ENCODE measurements around the gene TSPAN18. TPM values are rescaled to one million over a fixed set of nuclear protein-coding genes. Genes with fewer than 3 reads are reported as not detected.

Gene TSPAN18
- total RNA-seq, 1 donor from 2014 or later: 45.5 TPM

- ATAC-seq (no peak), DNase-seq (ENCODE audit: low spot score) (no peak)
- intact Hi-C loops (cut with DNase I): loop anchor here (5.0 kb wide), 2 partner anchors 288 to 353 kb away; no protein-coding TSS in a partner anchor
These were observed 183.8 kb downstream of the TSPAN18 start for GRCh38 chr11:44910591-44910990.

DNA sequence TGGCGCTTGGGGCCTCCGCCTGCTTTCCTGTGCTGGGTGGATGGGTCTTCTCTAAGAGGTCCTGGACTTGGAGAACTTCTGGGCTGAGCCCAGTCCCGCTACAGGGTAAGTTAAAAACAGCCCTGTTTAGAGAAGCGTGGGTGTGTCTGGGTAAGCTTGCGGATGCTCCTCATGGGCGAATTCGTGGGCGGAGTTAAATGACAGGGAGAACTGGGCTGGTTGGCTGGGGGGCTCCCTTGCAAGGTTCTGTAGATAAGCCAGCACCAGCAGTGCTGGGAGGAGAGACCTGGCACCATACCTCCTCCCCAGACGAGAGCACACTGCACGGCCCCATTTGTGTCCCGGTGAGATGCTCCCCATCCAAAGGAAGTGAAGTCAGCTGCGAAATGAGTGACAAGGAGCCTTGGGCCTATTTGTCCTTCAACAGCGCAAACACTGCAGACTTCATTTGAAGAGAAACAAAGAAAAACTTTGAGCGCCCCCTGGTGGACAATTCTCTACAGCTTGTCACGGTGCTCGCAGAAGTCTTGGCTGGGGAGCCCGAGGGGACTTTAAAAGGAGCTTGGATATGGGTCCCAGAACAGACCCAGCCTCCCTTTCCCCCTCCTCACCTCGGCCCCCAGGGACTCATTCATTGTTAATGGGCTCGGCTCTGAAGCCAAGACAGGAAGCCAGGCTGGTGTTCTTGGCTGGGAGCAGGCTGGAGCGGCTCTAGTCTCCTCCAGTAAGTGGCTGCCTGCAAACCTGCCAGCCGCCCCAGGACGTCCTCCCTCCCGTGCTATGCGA is 184.5 kb downstream of the TSPAN18 start:
- intact Hi-C loops (cut with DNase I): loop anchor here (5.0 kb wide), 2 partner anchors 289 to 354 kb away; no protein-coding TSS in a partner anchor
- ATAC-seq: peak; percentile 90
- DNase-seq (ENCODE audit: low spot score): peak; percentile 95

DNA sequence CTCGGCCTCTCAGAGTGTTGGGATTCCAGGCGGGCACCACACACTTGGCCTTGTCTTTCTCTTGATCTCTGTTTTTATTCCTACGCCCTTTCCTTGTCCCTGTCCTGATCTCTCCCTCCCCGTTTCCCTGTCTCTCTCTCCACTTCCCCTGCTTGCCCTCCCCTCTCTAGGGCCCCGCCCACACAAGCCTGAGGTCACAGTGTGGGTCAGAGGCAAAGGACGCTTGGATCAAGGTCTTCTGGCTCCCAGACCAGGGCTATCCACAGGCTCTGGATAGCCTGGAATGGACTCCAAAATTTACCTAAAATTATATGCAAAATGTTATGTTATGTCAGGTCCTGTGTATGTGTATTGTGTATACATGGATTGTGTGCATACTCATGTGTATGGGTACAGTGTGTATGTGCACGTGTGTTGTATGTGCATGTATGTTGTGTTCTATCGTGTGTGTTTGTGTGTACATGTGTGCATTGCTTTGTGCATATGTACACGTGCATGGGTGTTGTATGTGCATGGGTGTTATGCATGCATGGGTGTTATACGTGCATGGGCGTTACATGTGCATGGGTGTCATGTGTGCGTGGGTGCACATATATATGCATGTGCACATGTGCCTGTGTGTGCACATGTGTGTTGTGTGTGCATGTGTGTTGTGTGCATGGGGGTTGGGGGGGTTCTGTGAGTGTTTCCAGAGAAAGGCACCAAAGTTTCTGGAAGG is 185.7 kb downstream of the TSPAN18 start:
- ATAC-seq: peak; percentile 45
- DNase-seq (ENCODE audit: low spot score): no peak
- intact Hi-C loops (cut with DNase I): loop anchor here (5.0 kb wide), 2 partner anchors 290 to 355 kb away; no protein-coding TSS in a partner anchor

DNA sequence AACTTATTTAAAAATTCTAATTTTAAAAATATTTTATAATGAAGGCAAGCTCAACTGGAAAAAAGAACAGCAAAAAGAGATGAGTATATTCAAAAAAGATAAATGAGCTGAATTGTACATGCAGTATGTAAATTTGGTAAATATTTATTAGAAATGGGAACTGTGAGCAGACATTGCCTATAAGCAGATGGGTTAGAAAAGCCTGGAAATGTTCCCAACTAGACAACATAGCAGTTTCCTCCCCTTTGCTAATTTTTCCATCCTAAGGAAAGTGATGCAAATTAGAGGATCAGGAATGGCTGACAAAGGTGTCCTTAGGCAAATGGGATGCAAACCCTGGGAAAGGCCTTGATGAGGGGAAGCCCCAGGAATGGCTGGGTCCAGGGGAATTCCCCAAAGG is 186.7 kb downstream of the TSPAN18 start:
- intact Hi-C loops (cut with DNase I): loop anchor here (5.0 kb wide), 2 partner anchors 291 to 356 kb away; no protein-coding TSS in a partner anchor
- ATAC-seq: no peak
- no peak for DNase-seq (ENCODE audit: low spot score)

DNA sequence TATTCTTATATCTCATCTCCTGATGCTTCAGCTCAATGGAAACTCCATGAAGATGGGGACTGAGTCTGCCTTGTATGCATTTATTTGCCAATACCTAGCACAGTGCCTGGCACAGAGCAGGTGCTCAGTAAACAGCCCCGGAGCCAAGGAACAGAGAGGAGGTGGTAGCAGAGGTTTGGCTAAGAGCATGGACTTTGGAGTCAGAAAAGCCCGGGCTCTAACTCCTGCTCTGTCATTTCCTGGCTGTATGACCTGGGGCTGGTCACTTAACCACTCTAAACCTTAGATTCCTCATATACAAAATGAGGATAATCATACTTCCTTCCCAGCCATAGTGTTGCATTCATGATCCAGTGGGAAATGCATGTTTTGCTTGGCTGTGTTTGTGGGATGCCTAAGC is 187.3 kb downstream of the TSPAN18 start:
- no peak for DNase-seq (ENCODE audit: low spot score)
- no peak for ATAC-seq
- intact Hi-C loops (cut with DNase I): loop anchor here (5.0 kb wide), 2 partner anchors 292 to 357 kb away; no protein-coding TSS in a partner anchor

DNA sequence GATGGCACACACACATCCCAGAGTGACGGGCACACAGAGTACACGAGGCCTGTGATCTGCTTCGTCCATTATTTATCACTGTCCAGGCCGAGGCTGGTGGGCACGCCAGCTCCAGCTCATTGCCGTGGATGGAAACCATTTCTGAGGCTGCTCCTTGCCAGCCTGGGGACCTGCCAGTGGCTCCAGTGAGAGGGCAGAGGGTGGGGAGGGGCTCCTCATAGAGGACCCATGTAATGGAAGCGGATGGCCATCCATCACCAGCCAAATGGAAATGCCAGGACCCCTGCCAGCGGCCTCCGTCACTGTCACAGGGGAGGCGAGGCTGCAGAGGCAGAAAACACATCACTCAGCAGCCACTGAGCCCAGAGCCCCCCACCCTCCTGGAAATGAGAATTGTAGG is 188.2 kb downstream of the TSPAN18 start:
- no peak for ATAC-seq
- intact Hi-C loops (cut with DNase I): no loop called here
- no peak for DNase-seq (ENCODE audit: low spot score)

GRCh38 chr11:44915621-44916020 is 188.9 kb downstream of the TSPAN18 start:
- no peak for ATAC-seq
- no peak for DNase-seq (ENCODE audit: low spot score)
- intact Hi-C loops (cut with DNase I): no loop called here

GRCh38 chr11:44916331-44916730 is 189.6 kb downstream of the TSPAN18 start:
- DNase-seq (ENCODE audit: low spot score): no peak
- intact Hi-C loops (cut with DNase I): no loop called here
- no peak for ATAC-seq

GRCh38 chr11:44916801-44917385 is 190.1 kb downstream of the TSPAN18 start:
- intact Hi-C loops (cut with DNase I): no loop called here
- ATAC-seq (no peak), DNase-seq (ENCODE audit: low spot score) (no peak)

DNA sequence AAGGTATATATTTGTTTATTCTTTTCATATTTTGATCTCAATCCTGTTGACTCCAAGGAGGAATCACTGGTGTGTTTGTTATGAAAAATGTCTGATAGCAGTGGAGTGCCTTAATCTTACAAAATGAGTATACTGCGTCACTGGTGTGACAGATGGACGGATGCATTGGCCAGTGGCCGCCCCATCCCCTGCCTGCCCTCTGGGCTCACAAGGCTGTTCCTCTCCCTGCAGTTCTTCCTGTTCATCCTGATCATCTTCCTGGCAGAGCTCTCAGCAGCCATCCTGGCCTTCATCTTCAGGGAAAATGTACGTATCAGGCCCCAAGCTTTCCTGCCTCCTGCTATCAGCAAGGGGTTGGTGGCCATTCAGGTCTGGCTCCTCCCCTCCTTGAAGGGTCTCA is 191.0 kb downstream of the TSPAN18 start:
- DNase-seq (ENCODE audit: low spot score) (no peak), ATAC-seq (no peak)
- intact Hi-C loops (cut with DNase I): no loop called here

DNA sequence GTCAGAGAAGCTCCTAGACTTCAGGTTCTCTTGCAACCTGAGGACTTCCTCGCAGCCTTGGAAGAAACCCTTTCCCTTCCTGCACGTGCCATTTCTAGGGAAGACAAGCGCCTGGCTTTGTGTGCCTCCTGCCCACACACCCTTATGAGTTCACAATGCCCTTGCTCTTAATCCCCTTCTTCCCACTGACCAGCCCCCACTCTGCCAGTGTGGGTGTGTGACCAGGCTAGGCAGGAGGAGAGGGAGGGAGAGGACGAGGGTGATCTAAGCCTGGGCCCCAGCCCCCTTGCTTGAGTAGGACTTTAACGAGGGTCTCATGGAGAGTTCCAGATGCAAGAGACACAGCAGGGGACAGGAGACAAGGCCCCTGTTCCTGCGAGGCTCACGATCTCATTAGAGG is 193.7 kb downstream of the TSPAN18 start:
- intact Hi-C loops (cut with DNase I): no loop called here
- ATAC-seq: no peak
- DNase-seq (ENCODE audit: low spot score): no peak

- no peak for ATAC-seq
- intact Hi-C loops (cut with DNase I): no loop called here
- no peak for DNase-seq (ENCODE audit: low spot score)
These were observed 196.4 kb downstream of the TSPAN18 start for GRCh38 chr11:44923115-44923514.

- ATAC-seq: no peak
- DNase-seq (ENCODE audit: low spot score): no peak
- intact Hi-C loops (cut with DNase I): no loop called here
These were observed 197.0 kb downstream of the TSPAN18 start for GRCh38 chr11:44923806-44924205.

- ATAC-seq (peak; percentile 46), DNase-seq (ENCODE audit: low spot score) (no peak)
- intact Hi-C loops (cut with DNase I): no loop called here
These were observed 199.3 kb downstream of the TSPAN18 start for GRCh38 chr11:44926036-44926435.

DNA sequence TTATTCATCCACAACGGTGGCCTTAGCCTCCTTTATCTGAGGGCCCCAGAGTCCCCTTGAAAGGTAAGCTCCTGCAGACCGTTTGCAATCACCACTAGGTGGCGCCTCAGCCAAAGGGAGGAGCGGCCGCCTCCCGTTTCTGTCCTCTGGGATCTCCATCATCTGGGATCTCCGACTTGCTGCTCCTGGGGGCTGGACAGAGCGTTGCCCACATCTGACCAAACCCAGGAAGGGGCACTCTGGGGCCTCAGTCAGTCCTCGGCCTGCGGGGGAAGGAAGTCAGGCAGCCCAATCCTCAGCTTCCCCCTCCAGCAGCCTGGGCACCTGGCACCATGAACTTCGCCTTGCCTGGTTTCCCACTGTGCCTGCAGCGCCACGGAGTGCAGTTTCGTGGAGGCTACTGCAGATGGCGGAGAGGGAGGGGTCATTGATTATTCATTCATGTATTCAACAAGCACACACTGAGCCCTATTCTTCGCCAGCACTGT is 200.5 kb downstream of the TSPAN18 start:
- DNase-seq (ENCODE audit: low spot score): peak; percentile 81
- peak; percentile 50 for ATAC-seq
- intact Hi-C loops (cut with DNase I): no loop called here

DNA sequence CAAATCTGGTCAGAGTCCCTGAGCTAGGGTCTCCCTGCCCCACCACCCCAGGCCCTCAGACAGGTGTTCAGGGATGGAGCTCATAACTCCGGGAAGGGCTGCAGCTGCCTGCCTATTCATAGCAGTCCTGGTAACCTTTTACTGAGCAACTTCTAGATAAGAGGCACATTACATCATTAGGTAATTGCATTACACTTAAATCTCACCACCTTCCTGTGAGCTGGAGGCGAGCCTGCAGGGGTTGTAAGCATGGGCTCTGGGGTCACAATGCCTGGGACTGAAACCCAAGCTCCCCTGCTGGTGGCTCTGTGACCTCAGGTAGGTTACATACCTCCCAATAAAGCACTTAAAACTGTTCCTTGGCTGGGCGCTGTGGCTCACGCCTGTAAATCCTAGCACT is 201.4 kb downstream of the TSPAN18 start:
- ATAC-seq (no peak), DNase-seq (ENCODE audit: low spot score) (no peak)
- intact Hi-C loops (cut with DNase I): no loop called here

DNA sequence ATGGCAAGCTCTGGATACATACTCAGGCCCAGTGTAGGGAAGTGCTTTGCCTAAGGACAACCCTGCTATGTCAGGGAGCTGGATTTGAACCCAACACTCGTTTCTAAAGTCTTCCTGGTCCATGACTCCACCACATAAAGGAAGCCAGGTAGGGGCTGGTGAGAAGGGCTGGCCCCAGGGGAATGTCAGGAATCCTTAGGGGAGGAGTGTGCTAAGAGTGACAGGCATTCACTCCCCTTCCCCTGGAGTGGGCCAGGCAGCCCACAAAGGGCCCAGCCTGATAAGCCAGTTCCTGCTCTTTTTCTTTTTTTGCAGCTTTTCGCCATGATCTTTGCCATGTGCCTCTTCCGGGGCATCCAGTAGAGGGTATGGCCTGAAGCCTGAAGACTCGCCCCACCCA is 202.1 kb downstream of the TSPAN18 start:
- intact Hi-C loops (cut with DNase I): no loop called here
- DNase-seq (ENCODE audit: low spot score): no peak
- no peak for ATAC-seq

- intact Hi-C loops (cut with DNase I): loop anchor here (10.0 kb wide), 1 partner anchor 364 kb away; no protein-coding TSS in a partner anchor
- ATAC-seq (no peak), DNase-seq (ENCODE audit: low spot score) (no peak)
These were observed 204.0 kb downstream of the TSPAN18 start for GRCh38 chr11:44930588-44931302.

DNA sequence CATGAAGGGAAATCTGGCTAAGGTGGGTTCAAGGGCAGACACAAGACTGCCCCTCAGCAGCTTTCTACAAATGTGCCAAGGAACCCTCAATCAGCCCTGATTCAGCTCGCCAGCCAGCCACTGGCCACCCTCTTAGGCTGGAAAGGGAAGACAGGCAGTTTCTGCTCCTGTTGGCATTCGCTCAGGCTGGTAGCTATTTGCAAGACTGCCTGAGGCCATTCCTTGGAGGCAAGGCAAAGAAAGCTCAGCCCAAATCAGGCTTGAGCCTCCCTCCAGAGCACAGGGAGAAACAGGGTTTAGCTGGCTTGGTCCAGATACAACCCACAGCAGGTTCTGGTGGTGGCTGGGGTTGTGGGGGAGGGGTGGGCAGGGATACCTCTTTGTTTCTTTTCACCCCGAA is 204.7 kb downstream of the TSPAN18 start:
- intact Hi-C loops (cut with DNase I): loop anchor here (10.0 kb wide), 1 partner anchor 363 kb away; no protein-coding TSS in a partner anchor
- ATAC-seq: no peak
- no peak for DNase-seq (ENCODE audit: low spot score)
